HG02610 (cell line): ENCODE data around the gene CTDSP2.
"Not testable (repeated sequence)": the region's sequence is repeated elsewhere in the genome, so short reads cannot be mapped to it uniquely, and the experiment has no call there.

Source experiments
- ATAC-seq: cut with Tn5 transposase; IDR thresholded peaks from one replicate; pipeline ENCODE4 v1.9.1; 2021; ENCODE audit warnings: mild to moderate bottlenecking, moderate library complexity; ENCODE audit not compliant: unreplicated experiment

Gene CTDSP2

GRCh38 chr12:57846577-57847319 is at the start of gene CTDSP2:
TSS of gene CTDSP2 (minus strand) at chr12:57846729. CDS start at chr12:57846435, 294 bp downstream.
- peak; percentile 34 for ATAC-seq

DNA sequence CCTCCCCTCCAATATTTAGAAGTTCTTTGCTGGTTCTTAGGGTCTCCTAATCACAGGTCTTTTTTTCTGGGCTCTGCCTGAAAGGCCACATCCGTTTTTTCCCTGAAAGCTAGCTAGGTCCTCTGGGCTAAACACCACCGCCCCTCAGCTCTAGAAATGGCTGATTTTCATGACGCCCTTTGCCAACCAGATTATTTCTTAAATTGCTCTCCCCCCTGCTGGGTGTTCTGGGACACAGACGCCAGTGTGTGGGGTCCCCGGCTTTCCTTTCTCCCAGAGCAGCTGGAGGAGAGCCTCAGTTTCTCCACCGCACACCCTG is 49.5 kb upstream of the CTDSP2 start:
- ATAC-seq, result no peak

- no peak for ATAC-seq
Measured at GRCh38 chr12:57895389-57896114, 49.0 kb upstream of the CTDSP2 start.

GRCh38 chr12:57894399-57895292 is 48.1 kb upstream of the CTDSP2 start:
- ATAC-seq, result no peak

DNA sequence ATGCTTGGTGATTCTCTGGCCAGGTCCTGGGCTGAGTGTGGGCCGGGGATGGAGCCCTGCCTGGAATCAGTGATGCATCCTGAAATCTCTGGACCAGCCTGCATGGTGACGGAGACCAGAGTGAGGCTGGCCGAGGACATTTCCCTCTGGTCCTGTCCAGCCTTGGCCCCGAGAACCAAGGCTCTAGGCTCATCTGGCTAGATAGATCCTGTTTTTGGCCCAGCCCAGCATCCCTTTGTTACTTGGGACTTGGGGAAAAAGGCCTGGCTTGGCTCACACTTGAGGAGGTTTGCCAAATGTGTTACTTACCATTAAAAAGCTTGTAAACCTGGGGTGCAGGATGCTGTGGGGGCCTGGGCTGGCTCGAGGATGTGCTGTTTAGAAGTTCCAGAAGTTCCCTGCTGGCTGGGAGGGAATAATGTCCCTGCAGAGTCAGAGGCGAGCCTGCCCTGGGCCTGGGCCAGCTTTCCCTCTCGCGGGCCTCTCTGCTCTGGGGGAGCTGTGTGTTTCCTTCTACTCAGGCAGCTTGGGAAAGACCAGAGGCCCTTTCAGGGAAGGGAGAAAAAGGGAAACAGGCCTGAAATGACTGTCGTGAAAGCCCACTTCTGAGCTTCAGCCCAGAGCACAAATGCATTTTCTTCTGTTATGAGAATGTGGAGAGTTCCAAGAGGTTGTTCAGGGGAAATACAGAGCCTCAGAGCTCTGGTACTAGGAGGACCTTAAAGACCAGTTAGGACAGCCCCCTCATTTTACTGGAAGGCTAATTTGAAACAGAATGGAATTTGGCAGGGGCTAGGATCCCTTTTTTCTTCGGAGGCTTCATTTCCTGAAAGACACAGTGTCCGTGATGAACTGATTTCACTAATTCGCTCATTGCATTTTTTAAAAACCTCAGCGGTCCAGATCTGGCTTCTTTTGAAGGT is 47.2 kb upstream of the CTDSP2 start:
- ATAC-seq, result peak; percentile 27

- ATAC-seq, result no peak
Measured at GRCh38 chr12:57892232-57892972, 45.9 kb upstream of the CTDSP2 start.

DNA sequence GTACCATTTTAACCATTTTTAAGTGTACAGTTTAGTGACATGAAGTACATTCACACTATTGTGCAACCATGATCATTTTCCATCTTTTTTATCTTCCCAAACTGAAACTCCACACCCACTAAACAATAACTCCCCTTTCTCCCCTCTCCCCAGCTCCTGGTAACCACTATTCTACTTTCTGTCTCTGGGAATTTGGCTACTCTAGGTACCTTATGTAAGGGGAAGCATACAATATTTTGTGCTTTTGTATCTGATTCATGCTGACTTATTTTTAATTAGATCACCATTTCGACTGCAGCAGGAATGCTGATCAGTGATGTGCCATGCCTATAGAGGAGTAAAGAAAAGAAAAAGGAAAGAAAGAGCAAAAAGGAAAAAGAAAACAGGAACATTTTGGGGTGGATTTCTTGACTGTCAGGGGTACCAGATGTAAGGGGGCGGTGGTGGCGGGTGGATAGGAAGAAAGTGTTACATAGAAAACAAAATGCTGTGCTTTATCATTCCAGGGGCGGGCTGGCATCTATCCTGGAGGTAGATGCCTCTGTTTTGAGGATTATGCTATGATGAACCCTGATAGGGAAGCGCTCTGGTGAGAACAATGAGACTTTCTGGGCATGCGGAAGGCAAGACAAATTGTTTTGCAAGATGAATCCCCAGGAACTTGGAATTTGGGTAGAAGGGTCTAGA is 45.2 kb upstream of the CTDSP2 start:
- no peak for ATAC-seq

- ATAC-seq, result no peak
Measured at GRCh38 chr12:57890191-57891115, 43.9 kb upstream of the CTDSP2 start.

DNA sequence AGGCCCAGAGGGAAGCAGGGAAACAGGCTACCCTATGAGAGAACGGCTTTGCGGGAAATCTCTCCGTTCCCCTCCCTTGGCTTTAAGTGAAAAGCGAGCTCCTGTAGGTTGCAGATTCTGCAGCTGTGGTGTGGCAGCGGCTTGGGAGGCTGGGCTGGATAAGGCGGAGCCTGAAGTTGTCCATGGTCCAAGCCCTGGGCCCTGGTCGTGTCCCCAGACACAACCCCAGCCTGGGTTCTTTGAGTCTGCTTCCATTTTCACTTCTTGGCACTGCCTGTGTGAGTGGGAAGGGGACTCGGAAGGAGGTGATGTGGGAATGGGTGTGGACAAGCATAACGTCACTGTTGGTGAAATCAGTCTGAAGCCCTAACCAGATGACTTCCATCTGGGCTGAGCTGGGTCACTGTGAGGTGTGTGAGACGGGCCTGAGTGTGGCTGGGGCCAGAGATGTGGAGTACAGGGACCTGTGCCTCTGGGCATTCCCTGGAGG is 43.0 kb upstream of the CTDSP2 start:
- no peak for ATAC-seq

GRCh38 chr12:57888409-57889157 is 42.1 kb upstream of the CTDSP2 start:
- peak; percentile 40 for ATAC-seq

DNA sequence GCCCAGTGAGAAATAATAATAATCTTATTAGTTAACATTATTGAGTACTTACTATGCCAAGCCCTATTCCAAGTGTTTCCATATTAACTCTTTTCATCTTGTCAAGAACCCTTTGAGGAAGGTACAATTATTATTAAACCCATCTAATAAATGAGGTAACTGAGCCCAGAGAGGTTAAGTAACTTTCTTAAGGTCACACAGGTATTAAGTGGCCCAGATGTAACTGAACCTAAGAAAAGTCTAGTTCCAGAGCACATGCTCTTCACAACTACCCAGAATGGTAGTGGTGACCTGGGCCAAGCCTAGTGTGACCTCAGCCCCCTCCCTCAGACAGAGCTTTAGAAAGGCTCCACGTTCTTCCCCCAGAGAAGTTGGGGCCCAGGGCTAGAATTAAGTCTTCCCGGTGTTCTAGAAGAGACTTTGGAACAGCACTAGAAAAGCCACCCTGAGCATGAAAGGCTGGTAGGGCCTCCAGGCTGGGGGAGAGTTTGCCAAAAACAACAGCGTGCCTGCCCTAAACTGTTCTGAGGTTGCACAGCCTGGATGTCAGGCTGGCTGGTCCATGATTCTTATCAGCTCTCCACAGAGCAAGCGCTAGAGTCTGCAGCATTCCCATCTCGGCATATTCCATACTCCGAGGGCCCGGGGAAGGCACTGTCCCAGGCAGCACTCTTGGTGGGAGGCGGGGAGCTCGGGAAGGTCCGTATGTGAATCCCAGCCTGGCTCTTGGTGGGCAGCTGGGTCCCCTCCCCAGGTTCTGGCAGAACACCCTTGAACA is 41.3 kb upstream of the CTDSP2 start:
- ATAC-seq, result no peak

DNA sequence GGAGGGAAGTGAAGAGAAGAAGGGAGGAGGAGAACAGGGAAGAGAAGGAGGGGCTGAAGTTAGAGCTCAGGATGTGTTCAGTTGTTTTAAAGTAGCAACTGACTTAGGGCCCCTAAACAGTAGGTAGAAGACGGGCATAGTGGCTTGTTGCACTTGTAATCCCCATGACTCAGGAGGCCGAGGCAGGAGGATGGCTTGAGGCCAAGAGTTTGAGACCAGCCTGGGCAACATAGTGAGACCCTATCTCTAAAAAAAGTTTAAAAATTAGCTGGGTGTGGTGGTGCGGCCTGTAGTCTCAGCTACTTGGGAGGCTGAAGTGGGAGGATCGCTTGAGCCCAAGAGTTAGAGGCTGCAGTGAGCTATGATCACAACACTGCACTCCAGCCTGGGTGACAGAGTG is 40.4 kb upstream of the CTDSP2 start:
- ATAC-seq, result not testable (repeated sequence)

GRCh38 chr12:57886542-57886941 is 40.0 kb upstream of the CTDSP2 start:
- ATAC-seq, result no peak

DNA sequence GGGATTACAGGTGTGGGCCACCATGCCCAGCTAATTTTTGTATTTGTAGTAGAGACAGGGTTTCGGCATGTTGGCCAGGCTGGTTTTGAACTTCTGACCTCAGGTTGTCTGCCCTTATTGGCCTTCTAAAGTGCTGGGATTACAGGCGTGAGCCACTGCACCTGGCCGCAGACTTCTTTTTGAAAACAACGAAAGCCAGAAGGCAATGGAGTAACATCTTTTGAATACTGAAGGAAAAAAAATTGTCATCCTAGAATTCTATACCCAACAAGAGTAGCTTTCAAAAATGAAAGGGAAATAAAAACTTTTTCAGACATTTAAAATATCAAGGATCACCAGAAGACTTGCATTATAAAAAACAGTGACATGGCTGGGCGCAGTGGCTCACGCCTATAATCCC is 38.7 kb upstream of the CTDSP2 start:
- no peak for ATAC-seq

DNA sequence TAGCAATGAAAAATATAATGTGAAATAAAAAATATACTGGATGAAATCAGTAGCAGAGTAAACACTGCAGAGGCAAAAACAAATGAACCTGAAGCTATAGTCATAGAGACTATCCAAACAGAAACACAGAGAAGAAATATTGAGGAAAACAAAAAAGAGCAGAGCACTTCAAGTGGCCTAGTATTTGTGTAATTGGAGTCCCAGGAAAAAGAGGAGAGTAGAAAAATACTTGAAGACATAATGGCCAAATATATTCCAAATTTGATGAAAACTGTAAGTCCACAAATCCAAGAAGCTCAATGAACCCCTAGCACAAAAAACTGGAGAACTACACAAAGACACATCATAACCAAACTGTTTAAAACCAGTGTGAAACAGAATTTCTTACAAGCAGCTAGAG is 37.2 kb upstream of the CTDSP2 start:
- no peak for ATAC-seq

DNA sequence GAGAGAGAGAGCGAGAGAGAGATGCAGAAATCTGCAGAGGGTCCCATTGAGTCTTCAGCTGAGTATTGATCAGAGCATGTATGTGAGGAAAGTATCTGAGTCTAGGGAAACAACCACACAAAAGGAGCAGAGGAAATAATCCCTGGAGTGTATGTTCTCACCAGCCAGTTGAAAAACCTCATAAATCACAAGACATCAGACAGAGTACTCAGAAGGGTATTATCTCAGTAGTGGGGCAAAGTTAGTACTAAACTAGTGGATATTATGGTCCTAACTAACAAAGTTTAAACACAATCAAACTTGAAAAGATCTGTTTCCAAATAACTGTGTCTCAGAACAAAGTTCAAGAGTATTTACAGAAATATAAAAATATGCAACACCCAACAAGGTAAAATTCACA is 36.5 kb upstream of the CTDSP2 start:
- ATAC-seq, result no peak

GRCh38 chr12:57882575-57882974 is 36.0 kb upstream of the CTDSP2 start:
- no peak for ATAC-seq
